Measurements from ENCODE around the gene ZNF655.

GRCh38 chr7:99599836-99600235, 41.4 kb downstream of the ZNF655 start:
- TF ChIP-seq CTCF (IDR thresholded peaks at IDR 0.05) (no peak), EP300 (IDR thresholded peaks at IDR 0.05) (no peak), POLR2A (IDR thresholded peaks at IDR 0.05) (no peak)

Measured in ovary (tissue), 3 donors.